NCI-H446 treated with DMSO at 0.1 percent for 48 hours (cell line): ENCODE data around the gene PRMT2.
"Not testable (repeated sequence)": the region's sequence is repeated elsewhere in the genome, so short reads cannot be mapped to it uniquely, and the experiment has no call there.

Experiments
- DNase-seq: peaks from one replicate; lab custom pipeline; 2025; lab: John Stamatoyannopoulos, UW

Gene PRMT2

DNA sequence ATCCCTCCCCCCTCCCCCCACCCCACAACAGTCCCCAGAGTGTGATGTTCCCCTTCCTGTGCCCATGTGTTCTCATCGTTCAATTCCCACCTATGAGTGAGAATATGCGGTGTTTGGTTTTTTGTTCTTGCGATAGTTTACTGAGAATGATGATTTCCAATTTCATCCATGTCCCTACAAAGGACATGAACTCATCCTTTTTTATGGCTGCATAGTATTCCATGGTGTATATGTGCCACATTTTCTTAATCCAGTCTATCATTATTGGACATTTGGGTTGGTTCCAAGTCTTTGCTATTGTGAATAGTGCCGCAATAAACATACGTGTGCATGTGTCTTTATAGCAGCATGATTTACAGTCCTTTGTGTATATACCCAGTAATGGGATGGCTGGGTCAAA is 33.4 kb downstream of the PRMT2 start:
- DNase-seq = not testable (repeated sequence)

DNA sequence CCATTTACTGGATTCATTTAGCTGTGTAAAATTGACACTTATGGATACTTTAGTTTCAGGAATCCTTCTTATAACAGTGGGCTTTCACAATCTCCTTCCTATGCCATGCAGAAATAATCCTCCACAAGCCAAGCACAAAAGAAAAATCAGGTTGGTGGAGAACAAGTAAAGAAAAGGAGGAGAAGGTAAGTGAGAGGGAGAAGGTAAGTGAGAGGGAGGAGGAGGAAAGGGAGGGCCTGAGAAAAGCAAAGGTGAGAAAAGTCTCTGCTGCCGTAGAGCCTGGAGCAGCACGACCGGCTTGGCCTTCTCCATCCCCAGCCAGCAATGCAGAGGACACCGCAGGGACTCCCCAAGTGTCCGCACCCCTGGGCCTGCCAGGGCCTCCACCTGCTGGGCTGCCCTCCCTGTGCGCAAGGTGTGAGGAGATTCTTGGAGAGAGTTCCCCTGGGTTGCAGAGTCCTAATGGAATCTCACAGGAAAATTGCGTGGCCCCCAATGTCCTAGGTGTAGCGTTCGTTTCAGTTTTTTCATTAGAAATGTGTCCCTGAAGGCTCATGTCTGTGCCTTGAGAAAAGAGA is 39.0 kb downstream of the PRMT2 start:
- DNase-seq = no peak

DNA sequence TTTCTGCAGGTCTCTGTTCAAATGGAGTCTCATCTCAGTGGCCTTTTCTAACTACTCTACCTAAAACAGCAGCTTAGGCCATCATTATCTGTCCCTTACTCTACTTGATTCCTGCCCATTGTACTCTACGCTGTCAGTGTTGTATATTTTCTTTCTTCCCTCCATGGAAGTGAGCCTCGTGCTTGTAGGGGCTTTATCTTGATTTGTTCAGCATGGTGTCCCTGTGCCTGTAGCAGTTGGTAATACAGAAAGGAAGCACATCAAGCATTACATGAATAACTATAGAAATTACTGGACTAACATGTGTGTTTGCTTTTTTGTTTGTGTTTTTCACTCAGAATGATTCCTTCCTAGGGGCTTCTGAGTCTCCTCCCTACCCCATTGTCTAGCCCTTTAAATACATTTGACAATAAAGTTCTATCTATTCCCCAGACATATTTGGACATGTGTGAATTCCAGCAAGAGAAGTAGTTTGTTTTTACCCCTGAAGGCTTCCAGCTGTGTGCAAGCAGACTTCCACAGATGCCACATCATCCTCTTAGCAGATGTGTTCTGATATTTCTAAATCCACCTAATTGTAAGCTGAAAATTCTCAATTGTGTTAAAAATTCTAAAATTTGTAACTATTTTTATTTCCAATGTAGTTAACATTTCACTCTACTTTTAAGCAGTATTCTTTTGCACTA is 40.3 kb downstream of the PRMT2 start:
- no peak for DNase-seq

DNA sequence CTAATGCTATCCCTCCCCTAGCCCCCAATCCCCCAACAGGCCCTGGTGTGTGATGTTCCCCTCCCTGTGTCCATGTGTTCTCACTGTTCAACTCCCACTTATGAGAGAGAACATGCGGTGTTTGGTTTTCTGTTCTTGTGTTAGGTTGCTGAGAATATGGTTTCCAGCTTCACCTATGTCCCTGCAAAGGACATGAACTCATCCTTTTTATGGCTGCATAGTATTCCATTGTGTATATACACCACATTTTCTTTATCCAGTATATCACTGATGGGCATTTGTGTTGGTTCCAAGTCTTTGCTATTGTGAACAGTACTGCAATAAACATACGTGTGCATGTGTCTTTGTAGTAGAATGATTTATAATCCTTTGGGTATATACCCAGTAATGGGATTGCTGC is 41.1 kb downstream of the PRMT2 start:
- not testable (repeated sequence) for DNase-seq

DNA sequence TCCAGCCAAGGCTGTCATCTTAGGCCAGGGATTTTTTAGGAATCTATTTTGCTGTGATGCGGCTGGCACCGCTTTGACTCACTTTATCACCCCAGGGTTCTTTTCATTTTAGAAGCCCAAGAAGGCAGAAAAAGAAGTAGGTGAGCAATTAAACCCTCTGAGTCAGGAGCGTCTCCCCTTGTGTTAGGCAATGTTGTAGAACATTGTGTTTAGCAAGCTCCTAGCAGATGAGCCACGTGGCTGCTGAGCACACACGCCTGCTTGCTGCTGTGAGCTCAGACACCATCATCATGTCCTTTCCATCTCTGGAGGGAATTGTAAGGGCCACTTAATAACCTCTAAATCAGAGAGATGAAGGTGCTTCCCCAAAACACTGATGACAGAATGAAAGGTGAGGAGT is 46.1 kb downstream of the PRMT2 start:
- DNase-seq = not testable (repeated sequence)

DNA sequence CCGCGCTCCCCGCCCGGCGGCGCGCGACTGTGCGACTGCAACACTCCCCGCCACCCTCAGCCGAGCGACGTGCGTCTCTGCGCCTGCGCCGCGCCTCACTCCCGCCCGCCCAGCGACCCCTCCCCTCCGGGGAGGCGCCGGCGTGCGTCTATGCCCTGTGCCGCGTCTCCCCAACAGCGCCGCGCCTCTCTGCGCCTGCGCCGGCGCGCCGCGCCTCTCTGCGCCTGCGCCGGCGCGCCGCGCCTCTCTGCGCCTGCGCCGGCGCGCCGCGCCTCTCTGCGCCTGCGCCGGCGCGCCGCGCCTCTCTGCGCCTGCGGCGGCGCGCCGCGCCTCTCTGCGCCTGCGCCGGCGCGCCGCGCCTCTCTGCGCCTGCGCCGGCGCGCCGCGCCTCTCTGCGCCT is 63.2 kb downstream of the PRMT2 start:
- not testable (repeated sequence) for DNase-seq

DNA sequence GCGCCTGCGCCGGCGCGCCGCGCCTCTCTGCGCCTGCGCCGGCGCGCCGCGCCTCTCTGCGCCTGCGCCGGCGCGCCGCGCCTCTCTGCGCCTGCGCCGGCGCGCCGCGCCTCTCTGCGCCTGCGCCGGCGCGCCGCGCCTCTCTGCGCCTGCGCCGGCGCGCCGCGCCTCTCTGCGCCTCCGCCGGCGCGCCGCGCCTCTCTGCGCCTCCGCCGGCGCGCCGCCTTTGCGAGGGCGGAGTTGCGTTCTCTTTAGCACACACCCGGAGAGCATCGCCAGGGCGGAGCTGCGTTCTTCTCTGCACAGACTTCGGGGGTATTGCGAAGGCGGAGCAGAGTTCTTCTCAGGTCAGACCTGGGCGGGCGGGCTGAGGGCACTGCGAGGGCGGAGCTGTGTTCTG is 63.6 kb downstream of the PRMT2 start:
- DNase-seq = not testable (repeated sequence)
